SK-N-MC (cell line): Measurements from ENCODE around the gene ARMH1.

Experiments used
- DNase-seq: peaks from one replicate; pipeline ENCODE4 v3.0.0-alpha.2; 2011; ENCODE audit warnings: low read depth, low spot score
- H3K27ac ChIP-seq: fragments of 200-600 bp; sonication (generic); 2 replicates; pipeline ENCODE4 v1.5.1; 2016; ENCODE audit warnings: mixed run types
- H3K36me3 ChIP-seq: fragments of 200-600 bp; sonication (generic); 2 replicates; pipeline ENCODE4 v1.6.1; 2017; ENCODE audit warnings: antibody characterized with exemption, low read length, mixed read lengths; ENCODE audit not compliant: insufficient read depth
- H3K4me3 ChIP-seq: fragments of 200-600 bp; sonication (generic); 2 replicates; pipeline ENCODE4 v1.5.1; 2016
- H3K9ac ChIP-seq: fragments of 200-600 bp; sonication (generic); 2 replicates; pipeline ENCODE4 v1.8.0; 2017; ENCODE audit warnings: mixed run types, mixed read lengths; ENCODE audit not compliant: insufficient read length
- H3K9me3 ChIP-seq: fragments of 200-600 bp; sonication (generic); 2 replicates; pipeline ENCODE4 v1.6.1; 2017; ENCODE audit warnings: low read depth, mild to moderate bottlenecking, antibody characterized with exemption, low read length, moderate library complexity, mixed read lengths
- EZH2 ChIP-seq: fragments of 200-600 bp; sonication (generic); IDR thresholded peaks from one replicate; pipeline ENCODE4 v1.6.1; 2017; ENCODE audit warnings: antibody characterized with exemption
- FOXP2 ChIP-seq: optimal IDR thresholded peaks from 2 replicates; pipeline ENCODE3; 2011; ENCODE audit warnings: mild to moderate bottlenecking, moderate library complexity; ENCODE audit not compliant: insufficient read depth; ENCODE audit errors: extremely low read length, control extremely low read depth
- POLR2AphosphoS5 ChIP-seq: IDR thresholded peaks from 2 replicates; pipeline ENCODE4 v1.6.1; 2012; ENCODE audit warnings: mild to moderate bottlenecking, low read depth, low read length, borderline replicate concordance

The ARMH1 gene

GRCh38 chr1:44634606-44635189 lies 39.8 kb upstream of the ARMH1 start:
- Histone ChIP-seq H3K9me3 (no peaks in the 10 kb centered on the region), H3K36me3 (peaks cover 63% of the 10 kb centered on the region), H3K4me3 (no peak overlapping the region), H3K9ac (no peak overlapping the region), H3K27ac (no peak overlapping the region)
- no peak for DNase-seq
- no peak for TF ChIP-seq FOXP2
- no peak for TF ChIP-seq EZH2
- TF ChIP-seq POLR2AphosphoS5, result no peak

GRCh38 chr1:44635439-44635838 lies 39.1 kb upstream of the ARMH1 start:
- no peak for TF ChIP-seq FOXP2
- TF ChIP-seq EZH2, result no peak
- TF ChIP-seq POLR2AphosphoS5, result no peak
- H3K36me3 ChIP-seq, result peaks cover 67% of the 10 kb centered on the region
- no peak overlapping the region for H3K27ac ChIP-seq
- no peaks in the 10 kb centered on the region for H3K9me3 ChIP-seq
- no peak overlapping the region for H3K9ac ChIP-seq
- H3K4me3 ChIP-seq, result no peak overlapping the region
- DNase-seq, result no peak

GRCh38 chr1:44636083-44636687 lies 38.3 kb upstream of the ARMH1 start:
- no peak for DNase-seq
- H3K36me3 ChIP-seq, result peaks cover 71% of the 10 kb centered on the region
- H3K9ac ChIP-seq, result no peak overlapping the region
- H3K4me3 ChIP-seq, result no peak overlapping the region
- H3K27ac ChIP-seq, result no peak overlapping the region
- TF ChIP-seq POLR2AphosphoS5 (no peak), FOXP2 (no peak), EZH2 (no peak)
- H3K9me3 ChIP-seq, result no peaks in the 10 kb centered on the region

- TF ChIP-seq FOXP2, result no peak
- TF ChIP-seq POLR2AphosphoS5, result no peak
- TF ChIP-seq EZH2, result no peak
- Histone ChIP-seq H3K9me3 (no peaks in the 10 kb centered on the region), H3K27ac (no peak overlapping the region), H3K36me3 (peaks cover 71% of the 10 kb centered on the region), H3K4me3 (no peak overlapping the region), H3K9ac (no peak overlapping the region)
- no peak for DNase-seq
Observed at GRCh38 chr1:44636688-44637598, 37.6 kb upstream of the ARMH1 start.

GRCh38 chr1:44637702-44638411 lies 36.7 kb upstream of the ARMH1 start:
- TF ChIP-seq EZH2 (no peak), POLR2AphosphoS5 (no peak), FOXP2 (no peak)
- Histone ChIP-seq H3K9ac (no peak overlapping the region), H3K4me3 (no peak overlapping the region), H3K36me3 (peaks cover 68% of the 10 kb centered on the region), H3K27ac (no peak overlapping the region), H3K9me3 (no peaks in the 10 kb centered on the region)
- no peak for DNase-seq

GRCh38 chr1:44640200-44640853 lies 34.2 kb upstream of the ARMH1 start:
- H3K9me3 ChIP-seq, result no peaks in the 10 kb centered on the region
- H3K9ac ChIP-seq, result no peak overlapping the region
- no peak overlapping the region for H3K4me3 ChIP-seq
- H3K36me3 ChIP-seq, result peaks cover 61% of the 10 kb centered on the region
- TF ChIP-seq POLR2AphosphoS5 (no peak), FOXP2 (no peak), EZH2 (no peak)
- no peak for DNase-seq
- no peak overlapping the region for H3K27ac ChIP-seq

GRCh38 chr1:44641126-44642102 lies 33.1 kb upstream of the ARMH1 start:
- TF ChIP-seq EZH2 (no peak), FOXP2 (no peak), POLR2AphosphoS5 (no peak)
- no peak overlapping the region for H3K27ac ChIP-seq
- peaks cover 56% of the 10 kb centered on the region for H3K36me3 ChIP-seq
- H3K9ac ChIP-seq, result no peak overlapping the region
- H3K9me3 ChIP-seq, result no peaks in the 10 kb centered on the region
- no peak overlapping the region for H3K4me3 ChIP-seq
- no peak for DNase-seq

- Histone ChIP-seq H3K27ac (no peak overlapping the region), H3K36me3 (peaks cover 48% of the 10 kb centered on the region; the same call in 1 of the 2 replicates), H3K9me3 (no peaks in the 10 kb centered on the region), H3K9ac (no peak overlapping the region), H3K4me3 (no peak overlapping the region)
- DNase-seq, result no peak
- no peak for TF ChIP-seq POLR2AphosphoS5
- TF ChIP-seq FOXP2, result no peak
- TF ChIP-seq EZH2, result no peak
Observed at GRCh38 chr1:44642255-44642654, 32.3 kb upstream of the ARMH1 start.
